Astrocyte (in vitro differentiated cells and primary cell): ENCODE data around the gene MDP1.

ENCODE experiments used
- CTCF ChIP-seq: IDR thresholded peaks from 2 replicates; pipeline ENCODE4 v1.5.1; 2011; ENCODE audit warnings: low read depth, mild to moderate bottlenecking, inconsistent platforms, low read length, moderate library complexity; ENCODE audit not compliant: insufficient read depth
- EZH2 ChIP-seq: IDR thresholded peaks from 2 replicates; pipeline ENCODE4 v1.6.1; 2012; ENCODE audit warnings: mild to moderate bottlenecking, low read length, inconsistent platforms; ENCODE audit not compliant: insufficient read depth

GRCh38 chr14:24167469-24168114 is 48.3 kb downstream of the MDP1 start:
- TF ChIP-seq CTCF (no peak), EZH2 (no peak)
